HUES48 (cell line): ENCODE measurements around the gene SMTN.

Experiments
- H3K27ac ChIP-seq: one replicate; pipeline ENCODE4 v1.7.0; 2013; ENCODE audit warnings: low read depth, low read length, inconsistent platforms
- H3K27me3 ChIP-seq: 2 replicates; pipeline ENCODE4 v1.6.1; 2013; ENCODE audit warnings: mild to moderate bottlenecking, low read length; ENCODE audit not compliant: control insufficient read depth, insufficient read depth
- H3K36me3 ChIP-seq: 2 replicates; pipeline ENCODE4 v1.6.1; 2013; ENCODE audit warnings: low read length; ENCODE audit not compliant: control insufficient read depth, insufficient read depth
- H3K4me1 ChIP-seq: 2 replicates; pipeline ENCODE4 v1.6.1; 2013; ENCODE audit warnings: mild to moderate bottlenecking, low read length; ENCODE audit not compliant: control insufficient read depth, insufficient read depth
- H3K4me3 ChIP-seq: 2 replicates; pipeline ENCODE4 v1.5.1; 2013; ENCODE audit warnings: mild to moderate bottlenecking, low read depth, low read length
- H3K9ac ChIP-seq: 2 replicates; pipeline ENCODE4 v1.6.1; 2013; ENCODE audit warnings: mild to moderate bottlenecking, low read depth, low read length, moderate library complexity
- H3K9me3 ChIP-seq: 2 replicates; pipeline ENCODE4 v1.6.1; 2013; ENCODE audit warnings: low read length; ENCODE audit not compliant: control insufficient read depth, insufficient read depth

Gene SMTN

DNA sequence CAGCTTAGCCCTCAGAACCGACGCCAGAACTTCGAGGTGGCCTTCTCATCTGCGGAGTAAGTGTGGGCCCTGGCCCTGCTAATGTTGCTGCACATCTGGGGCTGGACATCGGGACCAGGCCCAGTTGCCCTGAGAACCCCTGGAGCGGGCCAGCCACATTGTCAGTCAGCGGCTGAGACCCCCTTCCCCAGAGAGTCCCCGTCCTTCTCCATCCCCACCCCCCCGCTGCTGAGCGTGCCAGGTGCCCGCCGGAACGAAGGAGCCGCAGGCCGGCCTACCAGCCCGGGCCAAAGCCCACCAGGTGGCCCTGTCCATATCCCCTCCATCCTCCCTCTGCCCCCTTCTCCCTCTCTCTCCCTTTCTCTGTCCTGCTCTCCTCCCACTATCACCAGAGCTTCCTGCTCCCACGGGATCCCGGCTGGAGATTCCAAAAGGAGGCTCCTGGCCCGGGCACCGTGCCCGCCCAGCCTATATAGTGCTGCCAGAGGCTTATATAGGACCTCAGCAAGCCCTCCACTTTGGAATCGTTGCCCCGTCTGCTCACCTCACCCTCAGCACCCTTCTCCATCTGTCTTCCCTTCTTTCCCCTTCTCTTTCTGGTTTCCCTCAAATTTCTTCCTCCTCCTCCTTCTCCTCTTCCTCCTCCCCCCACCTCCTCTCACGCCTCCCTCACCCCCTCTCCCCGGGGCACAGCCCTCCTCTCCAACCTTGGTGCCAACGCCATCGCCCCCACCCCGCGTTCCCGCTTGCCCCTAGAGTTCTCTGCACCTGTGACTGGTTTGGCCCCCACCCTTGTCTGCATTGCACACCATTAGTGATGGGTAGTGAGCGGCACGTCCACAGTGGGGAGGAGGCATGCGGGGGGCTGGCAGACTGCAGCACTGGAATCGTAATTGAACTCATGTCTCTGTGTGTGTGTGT lies 19.0 kb downstream of the SMTN start:
- peaks cover 6% of the 10 kb centered on the region; the same call in 1 of the 2 replicates for H3K4me1 ChIP-seq
- H3K27ac ChIP-seq = no peak overlapping the region
- H3K9ac ChIP-seq = no peak overlapping the region
- H3K9me3 ChIP-seq = no peaks in the 10 kb centered on the region
- no peaks in the 10 kb centered on the region for H3K36me3 ChIP-seq
- H3K4me3 ChIP-seq = no peak overlapping the region
- peaks cover 1% of the 10 kb centered on the region for H3K27me3 ChIP-seq

GRCh38 chr22:31100762-31101525 lies 19.8 kb downstream of the SMTN start:
- H3K4me3 ChIP-seq = no peak overlapping the region
- no peak overlapping the region for H3K9ac ChIP-seq
- H3K4me1 ChIP-seq = peaks cover 6% of the 10 kb centered on the region; the same call in 1 of the 2 replicates
- no peaks in the 10 kb centered on the region for H3K36me3 ChIP-seq
- H3K27me3 ChIP-seq = peaks cover 10% of the 10 kb centered on the region
- no peak overlapping the region for H3K27ac ChIP-seq
- H3K9me3 ChIP-seq = no peaks in the 10 kb centered on the region

- H3K36me3 ChIP-seq = no peaks in the 10 kb centered on the region
- H3K4me1 ChIP-seq = peaks cover 3% of the 10 kb centered on the region; the same call in 1 of the 2 replicates
- peaks cover 24% of the 10 kb centered on the region for H3K27me3 ChIP-seq
- no peaks in the 10 kb centered on the region for H3K9me3 ChIP-seq
- H3K27ac ChIP-seq = no peak overlapping the region
- no peak overlapping the region for H3K9ac ChIP-seq
- H3K4me3 ChIP-seq = no peak overlapping the region
Observed at GRCh38 chr22:31102441-31103081, 21.4 kb downstream of the SMTN start.

GRCh38 chr22:31103111-31103510 lies 22.0 kb downstream of the SMTN start:
- Histone ChIP-seq H3K27me3 (peaks cover 24% of the 10 kb centered on the region), H3K27ac (no peak overlapping the region), H3K4me3 (no peak overlapping the region), H3K9me3 (no peaks in the 10 kb centered on the region), H3K4me1 (peaks cover under 1% of the 10 kb centered on the region; the same call in 1 of the 2 replicates), H3K9ac (no peak overlapping the region), H3K36me3 (no peaks in the 10 kb centered on the region)

DNA sequence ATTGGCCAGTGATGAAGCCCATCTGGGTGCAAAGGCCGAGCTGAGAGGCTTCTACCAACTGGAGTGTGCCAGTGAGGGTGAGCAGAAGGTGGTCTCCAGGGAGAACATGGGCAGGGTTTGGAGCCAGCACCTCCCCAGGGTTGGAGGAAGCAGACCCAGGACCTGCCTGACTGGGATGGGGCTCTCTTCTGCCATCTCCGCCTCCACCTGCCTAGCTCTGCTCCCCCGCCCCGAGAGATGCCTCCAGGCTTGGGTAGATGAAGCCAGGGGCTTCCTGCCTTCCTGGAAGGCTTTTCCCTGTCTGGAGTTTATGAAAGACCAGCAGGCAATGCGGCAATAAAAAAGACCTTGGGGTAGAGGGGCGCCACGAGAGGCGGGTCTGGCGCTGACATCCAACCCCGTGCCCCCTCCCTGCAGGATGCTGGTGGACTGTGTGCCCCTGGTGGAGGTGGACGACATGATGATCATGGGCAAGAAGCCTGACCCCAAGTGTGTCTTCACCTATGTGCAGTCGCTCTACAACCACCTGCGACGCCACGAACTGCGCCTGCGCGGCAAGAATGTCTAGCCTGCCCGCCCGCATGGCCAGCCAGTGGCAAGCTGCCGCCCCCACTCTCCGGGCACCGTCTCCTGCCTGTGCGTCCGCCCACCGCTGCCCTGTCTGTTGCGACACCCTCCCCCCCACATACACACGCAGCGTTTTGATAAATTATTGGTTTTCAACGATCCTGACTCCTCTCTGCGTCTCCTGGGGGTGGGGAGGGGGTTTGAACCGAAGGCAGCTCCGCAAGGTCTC lies 23.0 kb downstream of the SMTN start:
- H3K4me1 ChIP-seq = no peaks in the 10 kb centered on the region
- H3K9me3 ChIP-seq = no peaks in the 10 kb centered on the region
- H3K4me3 ChIP-seq = no peak overlapping the region
- H3K36me3 ChIP-seq = no peaks in the 10 kb centered on the region
- no peak overlapping the region for H3K9ac ChIP-seq
- H3K27ac ChIP-seq = no peak overlapping the region
- H3K27me3 ChIP-seq = peaks cover 24% of the 10 kb centered on the region

DNA sequence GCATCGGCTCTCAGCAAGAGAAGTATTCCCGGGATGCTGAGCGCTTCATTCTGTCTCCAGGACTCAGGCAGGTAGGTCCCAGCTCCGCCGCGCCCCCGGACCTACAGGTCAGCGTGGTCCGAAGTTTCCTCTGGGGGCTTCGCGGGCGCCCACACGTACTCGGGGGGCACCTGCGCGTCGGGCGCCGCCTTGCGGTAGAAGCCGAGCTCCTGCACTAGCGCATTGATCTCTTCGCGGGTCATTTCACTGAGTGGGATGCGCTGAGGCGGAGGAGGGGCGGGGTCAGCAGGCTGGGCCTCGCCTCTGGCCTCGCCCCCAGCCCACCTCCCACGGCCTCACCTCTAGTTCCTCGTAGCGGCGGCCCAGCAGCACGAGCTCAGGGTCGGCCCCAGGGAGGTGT lies 23.8 kb downstream of the SMTN start:
- peak overlapping the region; percentile 17; the same call in 1 of the 2 replicates for H3K4me3 ChIP-seq
- no peaks in the 10 kb centered on the region for H3K4me1 ChIP-seq
- no peak overlapping the region for H3K27ac ChIP-seq

GRCh38 chr22:31105282-31105929 lies 24.3 kb downstream of the SMTN start:
- H3K27ac ChIP-seq = no peak overlapping the region
- peaks cover 24% of the 10 kb centered on the region for H3K27me3 ChIP-seq
- no peak overlapping the region for H3K9ac ChIP-seq

More for the DNA sequence above, 23.8 kb downstream of the SMTN start:
- no peaks in the 10 kb centered on the region for H3K9me3 ChIP-seq
- H3K27me3 ChIP-seq = peaks cover 24% of the 10 kb centered on the region
- H3K36me3 ChIP-seq = no peaks in the 10 kb centered on the region
- H3K9ac ChIP-seq = no peak overlapping the region

GRCh38 chr22:31106001-31106571 lies 25.0 kb downstream of the SMTN start:
- no peaks in the 10 kb centered on the region for H3K4me1 ChIP-seq
- H3K36me3 ChIP-seq = no peaks in the 10 kb centered on the region
- no peaks in the 10 kb centered on the region for H3K9me3 ChIP-seq
- peaks cover 24% of the 10 kb centered on the region for H3K27me3 ChIP-seq
- no peak overlapping the region for H3K9ac ChIP-seq
- no peak overlapping the region for H3K4me3 ChIP-seq
- H3K27ac ChIP-seq = no peak overlapping the region

More at GRCh38 chr22:31105282-31105929, 24.3 kb downstream of the SMTN start:
- no peaks in the 10 kb centered on the region for H3K4me1 ChIP-seq
- no peaks in the 10 kb centered on the region for H3K9me3 ChIP-seq
- no peaks in the 10 kb centered on the region for H3K36me3 ChIP-seq
- peak overlapping the region; percentile 17; the same call in 1 of the 2 replicates for H3K4me3 ChIP-seq

- Histone ChIP-seq H3K9me3 (no peaks in the 10 kb centered on the region), H3K4me3 (peak overlapping the region; percentile 81), H3K27ac (no peak overlapping the region), H3K4me1 (no peaks in the 10 kb centered on the region), H3K27me3 (peaks cover 24% of the 10 kb centered on the region), H3K9ac (peak overlapping the region; percentile 60; the same call in 1 of the 2 replicates), H3K36me3 (no peaks in the 10 kb centered on the region)
Observed at GRCh38 chr22:31106731-31107177, 25.6 kb downstream of the SMTN start.
